Measurements from ENCODE around the gene RBM10.

DNA sequence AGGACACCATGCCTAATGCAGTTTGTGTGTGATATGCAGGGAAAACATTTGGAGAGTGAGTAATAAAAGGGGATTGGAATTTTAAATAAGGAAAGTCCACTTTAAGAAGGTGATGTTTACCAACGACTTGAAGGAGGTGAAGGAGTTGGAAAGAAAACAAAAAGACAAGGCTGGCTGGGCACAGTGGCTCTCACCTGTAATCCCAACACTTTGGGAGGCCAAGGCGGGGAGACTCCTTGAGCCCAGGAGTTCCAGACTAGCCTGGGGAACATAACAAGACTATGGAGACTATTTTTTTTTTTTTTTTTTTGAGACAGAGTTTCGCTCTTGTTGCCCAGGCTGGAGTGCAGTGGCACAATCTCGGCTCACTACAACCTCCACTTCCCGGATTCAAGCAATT lies 11.5 kb upstream of the RBM10 start:
- TF ChIP-seq, protein P1, sequence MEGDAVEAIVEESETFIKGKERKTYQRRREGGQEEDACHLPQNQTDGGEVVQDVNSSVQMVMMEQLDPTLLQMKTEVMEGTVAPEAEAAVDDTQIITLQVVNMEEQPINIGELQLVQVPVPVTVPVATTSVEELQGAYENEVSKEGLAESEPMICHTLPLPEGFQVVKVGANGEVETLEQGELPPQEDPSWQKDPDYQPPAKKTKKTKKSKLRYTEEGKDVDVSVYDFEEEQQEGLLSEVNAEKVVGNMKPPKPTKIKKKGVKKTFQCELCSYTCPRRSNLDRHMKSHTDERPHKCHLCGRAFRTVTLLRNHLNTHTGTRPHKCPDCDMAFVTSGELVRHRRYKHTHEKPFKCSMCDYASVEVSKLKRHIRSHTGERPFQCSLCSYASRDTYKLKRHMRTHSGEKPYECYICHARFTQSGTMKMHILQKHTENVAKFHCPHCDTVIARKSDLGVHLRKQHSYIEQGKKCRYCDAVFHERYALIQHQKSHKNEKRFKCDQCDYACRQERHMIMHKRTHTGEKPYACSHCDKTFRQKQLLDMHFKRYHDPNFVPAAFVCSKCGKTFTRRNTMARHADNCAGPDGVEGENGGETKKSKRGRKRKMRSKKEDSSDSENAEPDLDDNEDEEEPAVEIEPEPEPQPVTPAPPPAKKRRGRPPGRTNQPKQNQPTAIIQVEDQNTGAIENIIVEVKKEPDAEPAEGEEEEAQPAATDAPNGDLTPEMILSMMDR (IDR thresholded peaks at IDR 0.05): no peak
- no peak for TF ChIP-seq POLR2AphosphoS5 (IDR thresholded peaks at IDR 0.05)
- TF ChIP-seq POLR2A (IDR thresholded peaks at IDR 0.05): no peak

Data from gastroesophageal sphincter (tissue), 3 donors.